ENCODE measurements around the gene FOXL1.

DNA sequence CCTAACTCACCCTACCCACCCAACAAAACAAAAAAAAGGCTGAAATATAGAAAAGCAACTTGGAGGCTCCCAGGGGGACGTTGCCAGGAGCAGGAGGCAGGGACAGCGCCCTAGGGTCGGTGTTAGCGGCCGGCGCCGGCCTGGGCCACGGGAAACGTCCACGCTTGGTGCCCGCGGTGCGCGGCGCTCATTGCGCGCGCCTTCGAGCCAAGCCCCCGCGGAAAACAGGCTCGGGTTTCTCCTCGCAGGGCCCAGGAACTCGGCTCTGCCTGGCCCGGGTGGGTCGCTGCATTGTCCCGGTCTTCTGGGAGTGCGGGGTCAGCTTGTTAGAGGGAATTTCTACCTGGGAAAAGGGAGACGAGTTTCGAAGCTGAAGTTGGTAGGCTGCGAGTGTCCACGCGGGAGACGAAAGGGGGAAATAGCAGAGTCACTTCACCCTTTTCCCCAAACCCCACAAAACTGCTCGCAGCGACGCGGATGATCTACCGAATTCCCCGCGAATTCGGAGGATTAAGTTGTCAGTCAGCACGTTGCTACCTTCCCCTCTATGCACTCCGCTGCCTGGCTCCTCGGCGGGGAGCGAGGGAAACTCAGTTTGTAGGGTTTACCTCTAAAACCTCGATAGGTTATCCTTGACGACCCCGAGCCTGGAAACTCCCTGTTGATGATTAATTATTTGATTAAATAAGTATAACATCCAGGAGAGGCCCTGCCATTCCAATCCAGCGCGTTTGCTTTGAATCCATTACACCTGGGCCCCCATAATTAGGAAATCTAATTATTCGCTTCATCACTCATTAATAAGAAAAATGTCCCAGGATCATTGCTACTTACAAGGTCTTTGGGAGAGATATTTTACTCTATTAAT, 12.5 kb upstream of the FOXL1 start:
- TF ChIP-seq, protein P1, sequence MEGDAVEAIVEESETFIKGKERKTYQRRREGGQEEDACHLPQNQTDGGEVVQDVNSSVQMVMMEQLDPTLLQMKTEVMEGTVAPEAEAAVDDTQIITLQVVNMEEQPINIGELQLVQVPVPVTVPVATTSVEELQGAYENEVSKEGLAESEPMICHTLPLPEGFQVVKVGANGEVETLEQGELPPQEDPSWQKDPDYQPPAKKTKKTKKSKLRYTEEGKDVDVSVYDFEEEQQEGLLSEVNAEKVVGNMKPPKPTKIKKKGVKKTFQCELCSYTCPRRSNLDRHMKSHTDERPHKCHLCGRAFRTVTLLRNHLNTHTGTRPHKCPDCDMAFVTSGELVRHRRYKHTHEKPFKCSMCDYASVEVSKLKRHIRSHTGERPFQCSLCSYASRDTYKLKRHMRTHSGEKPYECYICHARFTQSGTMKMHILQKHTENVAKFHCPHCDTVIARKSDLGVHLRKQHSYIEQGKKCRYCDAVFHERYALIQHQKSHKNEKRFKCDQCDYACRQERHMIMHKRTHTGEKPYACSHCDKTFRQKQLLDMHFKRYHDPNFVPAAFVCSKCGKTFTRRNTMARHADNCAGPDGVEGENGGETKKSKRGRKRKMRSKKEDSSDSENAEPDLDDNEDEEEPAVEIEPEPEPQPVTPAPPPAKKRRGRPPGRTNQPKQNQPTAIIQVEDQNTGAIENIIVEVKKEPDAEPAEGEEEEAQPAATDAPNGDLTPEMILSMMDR (IDR thresholded peaks at IDR 0.05): no peak
- no peak for TF ChIP-seq POLR2A (IDR thresholded peaks at IDR 0.05)

All from uterus (tissue), 2 donors.